CD4-positive, CD25-positive, alpha-beta regulatory T cell (primary cell): ENCODE results near the gene PTPRN2. TPM values are rescaled to one million over a fixed set of nuclear protein-coding genes. Genes with fewer than 3 reads are reported as not detected.

Source experiments
- ATAC-seq, 2 donors: fragments of 150-1000 bp; cut with Tn5 transposase; one replicate each; pipeline ENCODE4 v1.10.0; 2021; ENCODE audit warnings: low read depth in 2 of 2, moderate number of reproducible peaks in 2 of 2, moderate library complexity in 1 of 2
- DNase-seq, 3 donors: peaks; one replicate each; pipeline versions ENCODE4 v3.0.0 to v3.0.0-alpha.2; 2012 to 2022; ENCODE audit warnings: mixed read lengths in 1 of 3
- H3K27ac ChIP-seq: one replicate; pipeline ENCODE4 v1.7.0; 2013; ENCODE audit warnings: mild to moderate bottlenecking, low read length; ENCODE audit not compliant: insufficient read depth, poor library complexity, severe bottlenecking
- H3K27me3 ChIP-seq: one replicate; pipeline ENCODE4 v1.7.0; 2013; ENCODE audit warnings: low read length; ENCODE audit not compliant: control insufficient read depth, insufficient read depth
- H3K36me3 ChIP-seq: one replicate; pipeline ENCODE4 v1.7.0; 2013; ENCODE audit warnings: mild to moderate bottlenecking, low read length, moderate library complexity; ENCODE audit not compliant: control insufficient read depth, insufficient read depth
- H3K4me1 ChIP-seq: 2 replicates; pipeline ENCODE4 v1.7.0; 2013; ENCODE audit warnings: mild to moderate bottlenecking, low read length; ENCODE audit not compliant: insufficient read depth, control insufficient read depth, poor library complexity, severe bottlenecking
- H3K4me3 ChIP-seq: one replicate; pipeline ENCODE4 v1.7.0; 2013; ENCODE audit warnings: low read depth, mild to moderate bottlenecking, low read length, moderate library complexity
- H3K9me3 ChIP-seq, 2 experiments: 1 replicate in 1 of 2; 2 replicates in 1 of 2; pipeline ENCODE4 v1.7.0; 2013; ENCODE audit warnings: low read length in 2 of 2, mild to moderate bottlenecking in 1 of 2, moderate library complexity in 1 of 2; ENCODE audit not compliant: control insufficient read depth in 2 of 2
- H3K27ac Mint-ChIP-seq, 3 donors: one replicate each; pipeline ENCODE4 v1.8.0; 2020 to 2022; ENCODE audit warnings: mild to moderate bottlenecking in 3 of 3, mixed read lengths in 3 of 3, moderate library complexity in 2 of 3
- H3K27me3 Mint-ChIP-seq: one replicate; pipeline ENCODE4 v1.8.0; 2022; ENCODE audit warnings: mild to moderate bottlenecking, mixed read lengths
- H3K36me3 Mint-ChIP-seq: one replicate; pipeline ENCODE4 v1.8.0; 2020; ENCODE audit warnings: mixed read lengths
- H3K4me1 Mint-ChIP-seq, 4 donors: one replicate each; pipeline ENCODE4 v1.8.0; 2020 to 2022; ENCODE audit warnings: mixed read lengths in 4 of 4, mild to moderate bottlenecking in 1 of 4
- H3K4me3 Mint-ChIP-seq, 4 donors: one replicate each; pipeline ENCODE4 v1.8.0; 2020 to 2022; ENCODE audit warnings: mild to moderate bottlenecking in 4 of 4, mixed read lengths in 4 of 4, moderate library complexity in 3 of 4
- H3K9me3 Mint-ChIP-seq, 7 donors: one replicate each; pipeline ENCODE4 v1.8.0; 2020 to 2022; ENCODE audit warnings: mixed read lengths in 7 of 7, mild to moderate bottlenecking in 3 of 7, moderate library complexity in 2 of 7
- polyA plus RNA-seq, 4 donors: library from polyadenylated mRNA; unstranded; fragments of 300-500 nt; fragmentation: Illumina TruSeq; gene quantifications; one replicate each; pipeline ENCODE4 v1.2.3, GENCODE V29; 2021
- total RNA-seq: library from RNA; stranded (reverse); gene quantifications from one replicate; pipeline ENCODE4 v1.2.3, GENCODE V29; 2022

Gene PTPRN2
- total and polyA plus RNA-seq, 5 donors from 2014 or later: 1.6 to 4.7 (median 2.7) TPM

- ATAC-seq: no peak
- Histone ChIP-seq H3K27ac (no peak overlapping the region), H3K4me1 (peaks cover 11% of the 10 kb centered on the region), H3K27me3 (no peaks in the 10 kb centered on the region), H3K4me3 (no peak overlapping the region), H3K36me3 (no peaks in the 10 kb centered on the region), H3K9me3 (no peaks in the 10 kb centered on the region)
- Mint-ChIP-seq H3K27ac (peak overlapping the region in 2 of 3 donors; percentile 3 to 9), H3K27me3 (peaks cover 5% of the 10 kb centered on the region), H3K4me3 (peak overlapping the region in 3 of 4 donors; percentile 16 to 50 (median 38)), H3K36me3 (no peaks in the 10 kb centered on the region), H3K9me3 (no peaks in the 10 kb centered on the region), H3K4me1 (peaks cover 8 to 42% (median 26%) of the 10 kb centered on the region in 4 donors)
- DNase-seq: no peak
Observed at GRCh38 chr7:157574120-157574825, 1013.4 kb downstream of the PTPRN2 start.

- peaks cover 8 to 52% (median 30%) of the 10 kb centered on the region in 4 donors for H3K4me1 Mint-ChIP-seq
- no peak for DNase-seq
- no peak overlapping the region for H3K27ac Mint-ChIP-seq
Observed at GRCh38 chr7:157573244-157573643, 1014.4 kb downstream of the PTPRN2 start.

GRCh38 chr7:157572622-157573021, 1015.0 kb downstream of the PTPRN2 start:
- H3K4me1 Mint-ChIP-seq: peaks cover 8 to 58% (median 35%) of the 10 kb centered on the region in 4 donors
- peaks cover 27% of the 10 kb centered on the region for H3K4me1 ChIP-seq

More at GRCh38 chr7:157573244-157573643, 1014.4 kb downstream of the PTPRN2 start:
- Histone ChIP-seq H3K4me3 (no peak overlapping the region), H3K36me3 (no peaks in the 10 kb centered on the region), H3K27me3 (no peaks in the 10 kb centered on the region), H3K27ac (no peak overlapping the region), H3K9me3 (no peaks in the 10 kb centered on the region), H3K4me1 (peaks cover 21% of the 10 kb centered on the region)
- Mint-ChIP-seq H3K27me3 (peaks cover 5% of the 10 kb centered on the region), H3K4me3 (peak overlapping the region in 1 of 4 donors; percentile 50), H3K9me3 (no peaks in the 10 kb centered on the region), H3K36me3 (no peaks in the 10 kb centered on the region)
- ATAC-seq: no peak

GRCh38 chr7:157570531-157571200, 1017.0 kb downstream of the PTPRN2 start:
- Mint-ChIP-seq H3K27me3 (no peaks in the 10 kb centered on the region), H3K27ac (peak overlapping the region in 2 of 3 donors; percentile 66 to 93), H3K36me3 (no peaks in the 10 kb centered on the region), H3K9me3 (no peaks in the 10 kb centered on the region), H3K4me1 (peaks cover 2 to 44% (median 28%) of the 10 kb centered on the region in 4 donors), H3K4me3 (peak overlapping the region in 2 of 4 donors; percentile 26 to 92)
- H3K4me1 ChIP-seq: peaks cover 27% of the 10 kb centered on the region
- no peaks in the 10 kb centered on the region for H3K27me3 ChIP-seq
- DNase-seq (no peak), ATAC-seq (no peak)
- no peaks in the 10 kb centered on the region for H3K9me3 ChIP-seq
- no peaks in the 10 kb centered on the region for H3K36me3 ChIP-seq
- no peak overlapping the region for H3K4me3 ChIP-seq
- no peak overlapping the region for H3K27ac ChIP-seq

More at GRCh38 chr7:157572622-157573021, 1015.0 kb downstream of the PTPRN2 start:
- Mint-ChIP-seq H3K36me3 (no peaks in the 10 kb centered on the region), H3K4me3 (no peak overlapping the region), H3K27ac (no peak overlapping the region), H3K9me3 (no peaks in the 10 kb centered on the region), H3K27me3 (peaks cover 5% of the 10 kb centered on the region)
- no peaks in the 10 kb centered on the region for H3K27me3 ChIP-seq
- H3K36me3 ChIP-seq: no peaks in the 10 kb centered on the region
- no peak overlapping the region for H3K27ac ChIP-seq
- DNase-seq: no peak
- no peak for ATAC-seq
- H3K4me3 ChIP-seq: no peak overlapping the region
- no peaks in the 10 kb centered on the region for H3K9me3 ChIP-seq

GRCh38 chr7:157569967-157570366, 1017.7 kb downstream of the PTPRN2 start:
- no peaks in the 10 kb centered on the region for H3K36me3 Mint-ChIP-seq
- peak overlapping the region in 2 of 3 donors; percentile 66 to 93 for H3K27ac Mint-ChIP-seq

GRCh38 chr7:157568770-157569584, 1018.6 kb downstream of the PTPRN2 start:
- peak overlapping the region; percentile 73 for H3K4me3 ChIP-seq
- peak; percentile 37 to 67 (median 55) for DNase-seq
- Mint-ChIP-seq H3K4me3 (peak overlapping the region; percentile 75 to 93 (median 91)), H3K27ac (peak overlapping the region; percentile 38 to 93 (median 92)), H3K9me3 (no peaks in the 10 kb centered on the region), H3K27me3 (no peaks in the 10 kb centered on the region), H3K36me3 (no peaks in the 10 kb centered on the region), H3K4me1 (peaks cover 0 to 34% (median 24%) of the 10 kb centered on the region in 4 donors)
- ATAC-seq: peak; percentile 64 to 65
- H3K9me3 ChIP-seq: no peaks in the 10 kb centered on the region
- no peaks in the 10 kb centered on the region for H3K27me3 ChIP-seq
- H3K36me3 ChIP-seq: no peaks in the 10 kb centered on the region
- H3K27ac ChIP-seq: peak overlapping the region; percentile 27
- peaks cover 23% of the 10 kb centered on the region for H3K4me1 ChIP-seq

More at GRCh38 chr7:157569967-157570366, 1017.7 kb downstream of the PTPRN2 start:
- Histone ChIP-seq H3K36me3 (no peaks in the 10 kb centered on the region), H3K4me3 (no peak overlapping the region), H3K27ac (no peak overlapping the region), H3K27me3 (no peaks in the 10 kb centered on the region), H3K9me3 (no peaks in the 10 kb centered on the region), H3K4me1 (peaks cover 27% of the 10 kb centered on the region)
- H3K27me3 Mint-ChIP-seq: no peaks in the 10 kb centered on the region
- H3K9me3 Mint-ChIP-seq: no peaks in the 10 kb centered on the region
- peaks cover 0 to 40% (median 25%) of the 10 kb centered on the region in 4 donors for H3K4me1 Mint-ChIP-seq
- no peak for ATAC-seq
- peak overlapping the region; percentile 7 to 92 (median 50) for H3K4me3 Mint-ChIP-seq
- no peak for DNase-seq

GRCh38 chr7:157568106-157568769, 1019.4 kb downstream of the PTPRN2 start:
- H3K27ac ChIP-seq: peak overlapping the region; percentile 27
- DNase-seq: no peak

More at GRCh38 chr7:157568106-157568769, 1019.4 kb downstream of the PTPRN2 start:
- Mint-ChIP-seq H3K4me3 (peak overlapping the region; percentile 75 to 93 (median 91)), H3K27me3 (no peaks in the 10 kb centered on the region), H3K36me3 (no peaks in the 10 kb centered on the region), H3K27ac (peak overlapping the region; percentile 63 to 93 (median 92)), H3K9me3 (no peaks in the 10 kb centered on the region), H3K4me1 (peaks cover 0 to 30% (median 20%) of the 10 kb centered on the region in 4 donors)
- Histone ChIP-seq H3K27me3 (no peaks in the 10 kb centered on the region), H3K4me1 (peaks cover 18% of the 10 kb centered on the region), H3K9me3 (no peaks in the 10 kb centered on the region), H3K4me3 (peak overlapping the region; percentile 73), H3K36me3 (no peaks in the 10 kb centered on the region)
- ATAC-seq: peak; percentile 16 to 38
